Measurements from ENCODE around the gene DGKQ.

Gene DGKQ

DNA sequence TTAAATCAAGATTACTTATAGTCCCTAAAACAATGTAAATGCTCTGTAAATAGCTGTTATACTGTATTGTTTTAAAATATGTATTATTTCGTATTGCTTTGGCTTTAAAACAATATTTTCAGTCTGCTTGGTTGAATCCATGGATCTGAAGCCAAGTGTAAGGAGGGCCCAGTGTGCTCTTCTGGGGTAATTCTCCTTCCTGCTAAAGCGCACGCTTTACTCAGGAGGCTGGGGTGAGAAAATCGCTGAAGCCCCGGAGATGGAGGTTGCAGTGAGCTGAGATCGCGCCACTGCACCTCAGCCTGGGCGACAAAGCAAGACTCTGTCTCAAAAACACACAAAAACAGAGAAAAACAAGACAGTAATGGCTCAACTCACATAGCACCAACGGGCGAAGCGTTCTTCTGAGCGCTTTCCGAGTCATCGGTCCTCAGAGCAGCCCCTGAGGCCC, 13.1 kb upstream of the DGKQ start:
- Histone ChIP-seq H3K27me3 (no peaks in the 10 kb centered on the region), H3K4me1 (peaks cover 0 to 31% (median 21%) of the 10 kb centered on the region in 4 donors), H3K27ac (peak overlapping the region; percentile 17 to 50), H3K4me3 (peak overlapping the region; percentile 61 to 70), H3K36me3 (peaks cover 0 to 27% (median 15%) of the 10 kb centered on the region in 3 donors), H3K9me3 (no peaks in the 10 kb centered on the region)
- no peak for DNase-seq
- intact Hi-C loops (cut with DNase I; ENCODE audit: low total_unique reads), result no loop called here
- TF ChIP-seq, protein P1, sequence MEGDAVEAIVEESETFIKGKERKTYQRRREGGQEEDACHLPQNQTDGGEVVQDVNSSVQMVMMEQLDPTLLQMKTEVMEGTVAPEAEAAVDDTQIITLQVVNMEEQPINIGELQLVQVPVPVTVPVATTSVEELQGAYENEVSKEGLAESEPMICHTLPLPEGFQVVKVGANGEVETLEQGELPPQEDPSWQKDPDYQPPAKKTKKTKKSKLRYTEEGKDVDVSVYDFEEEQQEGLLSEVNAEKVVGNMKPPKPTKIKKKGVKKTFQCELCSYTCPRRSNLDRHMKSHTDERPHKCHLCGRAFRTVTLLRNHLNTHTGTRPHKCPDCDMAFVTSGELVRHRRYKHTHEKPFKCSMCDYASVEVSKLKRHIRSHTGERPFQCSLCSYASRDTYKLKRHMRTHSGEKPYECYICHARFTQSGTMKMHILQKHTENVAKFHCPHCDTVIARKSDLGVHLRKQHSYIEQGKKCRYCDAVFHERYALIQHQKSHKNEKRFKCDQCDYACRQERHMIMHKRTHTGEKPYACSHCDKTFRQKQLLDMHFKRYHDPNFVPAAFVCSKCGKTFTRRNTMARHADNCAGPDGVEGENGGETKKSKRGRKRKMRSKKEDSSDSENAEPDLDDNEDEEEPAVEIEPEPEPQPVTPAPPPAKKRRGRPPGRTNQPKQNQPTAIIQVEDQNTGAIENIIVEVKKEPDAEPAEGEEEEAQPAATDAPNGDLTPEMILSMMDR (IDR thresholded peaks at IDR 0.05), result no peak

DNA sequence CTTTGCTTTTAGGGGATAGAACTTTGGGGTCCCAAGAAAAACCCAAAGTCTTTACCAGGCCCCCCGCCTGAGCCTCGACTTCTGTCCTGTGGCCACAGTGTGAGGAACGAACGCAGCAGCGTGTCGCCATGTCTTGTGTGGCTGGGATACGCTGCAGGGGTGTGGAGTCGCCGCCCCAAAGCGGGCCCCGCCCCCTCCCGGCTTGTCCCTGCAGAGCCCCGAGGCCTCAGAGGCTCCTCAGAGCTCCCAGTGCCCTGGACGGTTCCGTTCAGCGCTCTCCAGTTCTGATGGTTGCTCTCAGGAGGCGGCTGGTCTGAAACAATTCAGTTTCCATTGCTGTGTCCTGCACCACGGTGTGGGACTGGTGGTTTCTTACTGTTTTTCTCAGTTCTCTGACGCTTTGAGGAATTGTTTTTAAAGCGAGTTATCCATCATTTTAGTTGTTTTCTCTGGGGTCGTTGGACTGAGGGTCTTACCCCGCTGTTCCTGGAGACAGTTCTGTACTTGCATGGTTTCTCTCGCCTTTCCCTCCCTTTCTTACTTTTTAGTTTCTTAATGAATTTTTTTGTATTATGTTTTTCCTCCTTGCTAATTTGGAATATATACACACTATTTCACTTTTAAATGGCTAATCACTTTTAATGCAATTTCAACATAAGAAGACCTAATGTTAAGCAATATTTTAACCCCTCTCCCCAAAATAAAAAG, 11.9 kb upstream of the DGKQ start:
- Histone ChIP-seq H3K36me3 (peaks cover 0 to 16% (median 6%) of the 10 kb centered on the region in 3 donors), H3K4me3 (peak overlapping the region in 1 of 2 donors; percentile 12), H3K27me3 (no peaks in the 10 kb centered on the region), H3K9me3 (no peaks in the 10 kb centered on the region), H3K4me1 (peaks cover 0 to 31% (median 21%) of the 10 kb centered on the region in 4 donors), H3K27ac (no peak overlapping the region)
- intact Hi-C loops (cut with DNase I; ENCODE audit: low total_unique reads), result no loop called here
- DNase-seq, result peak in 1 of 2 donors; percentile 63
- TF ChIP-seq, protein P1 (IDR thresholded peaks at IDR 0.05), result no peak

DNA sequence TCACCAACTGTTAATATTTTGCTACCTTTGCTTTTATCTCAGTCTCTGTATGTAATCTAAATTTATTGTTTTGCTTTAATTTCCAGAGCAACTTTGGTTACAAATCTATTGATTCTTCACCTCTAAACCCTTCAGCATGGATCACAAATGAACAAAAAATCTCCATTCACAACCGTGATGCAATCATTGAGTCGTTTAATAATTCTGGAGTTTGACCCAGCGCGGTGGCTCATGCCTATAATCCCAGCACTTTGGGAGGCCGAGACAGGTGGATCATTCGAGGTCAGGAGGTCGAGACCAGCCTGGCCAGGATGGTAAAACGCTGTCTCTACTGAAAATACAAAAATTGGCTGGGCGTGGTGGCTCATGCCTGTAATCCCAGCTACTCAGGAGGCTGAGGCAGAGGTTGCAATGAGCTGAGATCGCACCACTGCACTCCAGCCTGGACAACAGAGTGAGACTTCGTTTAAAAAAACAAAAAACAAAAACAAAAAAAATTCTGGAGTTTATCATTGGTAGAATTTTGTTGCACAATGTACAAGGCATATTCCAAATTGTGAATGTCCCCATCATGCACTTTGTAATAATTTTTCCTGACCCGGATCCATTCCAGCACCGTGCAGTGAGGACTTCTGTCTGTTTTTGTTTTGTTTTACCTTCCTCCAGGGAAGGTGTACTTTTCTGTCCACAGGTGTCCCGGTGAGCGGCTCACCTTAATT, 11.1 kb upstream of the DGKQ start:
- Histone ChIP-seq H3K4me1 (peaks cover 0 to 31% (median 21%) of the 10 kb centered on the region in 4 donors), H3K27ac (no peak overlapping the region), H3K36me3 (peaks cover 0 to 8% (median 0%) of the 10 kb centered on the region in 3 donors), H3K4me3 (peak overlapping the region in 1 of 2 donors; percentile 12), H3K9me3 (no peaks in the 10 kb centered on the region), H3K27me3 (no peaks in the 10 kb centered on the region)
- no peak for DNase-seq
- TF ChIP-seq, protein P1 (IDR thresholded peaks at IDR 0.05), result no peak
- intact Hi-C loops (cut with DNase I; ENCODE audit: low total_unique reads), result no loop called here

DNA sequence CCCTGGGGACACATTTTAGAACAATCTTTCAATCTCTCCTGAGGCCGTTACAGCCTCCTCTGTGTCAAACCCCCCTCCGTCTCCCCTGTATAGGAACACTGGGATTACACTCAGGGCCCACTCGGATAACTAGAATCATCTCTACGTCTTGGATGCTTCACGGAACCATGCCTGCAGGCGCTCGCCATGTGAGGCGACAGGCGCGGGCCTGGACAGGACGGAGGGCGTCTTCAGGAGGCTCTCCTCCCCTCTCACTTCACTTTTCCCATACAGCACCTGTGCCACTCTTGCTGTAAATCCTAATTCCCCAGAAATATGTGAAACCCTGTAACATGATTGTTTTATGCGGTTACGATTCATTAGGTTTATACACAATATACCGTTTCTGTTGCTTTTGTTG, 9.4 kb upstream of the DGKQ start:
- H3K4me1 ChIP-seq, result peaks cover 0 to 24% (median 18%) of the 10 kb centered on the region in 4 donors
- TF ChIP-seq, protein P1 (IDR thresholded peaks at IDR 0.05), result no peak
- H3K9me3 ChIP-seq, result no peaks in the 10 kb centered on the region
- no peak overlapping the region for H3K27ac ChIP-seq
- intact Hi-C loops (cut with DNase I; ENCODE audit: low total_unique reads), result no loop called here
- H3K27me3 ChIP-seq, result no peaks in the 10 kb centered on the region
- no peak for DNase-seq
- no peaks in the 10 kb centered on the region for H3K36me3 ChIP-seq
- no peak overlapping the region for H3K4me3 ChIP-seq

DNA sequence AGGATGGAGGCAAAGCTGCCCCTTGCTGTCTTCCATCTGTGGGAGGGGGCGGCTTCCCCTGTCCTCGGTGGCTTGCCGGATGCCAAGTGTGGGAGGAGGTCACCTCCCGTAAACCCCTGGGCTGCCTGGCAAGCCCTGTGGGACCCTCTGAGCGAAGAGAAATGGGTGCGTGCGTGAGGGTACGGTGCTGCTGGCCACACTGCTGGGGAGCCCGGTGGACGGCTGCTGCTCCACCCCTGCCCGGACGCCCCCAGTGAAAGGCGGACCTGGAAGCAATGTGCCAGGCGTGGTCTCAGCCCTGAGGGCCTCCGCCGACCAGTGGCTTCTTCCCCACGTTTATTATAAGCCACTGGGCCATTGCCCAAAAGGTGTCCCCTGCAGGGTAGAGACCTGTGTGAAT, 8.9 kb upstream of the DGKQ start:
- TF ChIP-seq, protein P1 (IDR thresholded peaks at IDR 0.05), result no peak
- Histone ChIP-seq H3K4me1 (peaks cover 0 to 19% (median 12%) of the 10 kb centered on the region in 4 donors), H3K27me3 (no peaks in the 10 kb centered on the region), H3K27ac (no peak overlapping the region), H3K36me3 (no peaks in the 10 kb centered on the region), H3K9me3 (no peaks in the 10 kb centered on the region), H3K4me3 (no peak overlapping the region)
- intact Hi-C loops (cut with DNase I; ENCODE audit: low total_unique reads), result no loop called here
- DNase-seq, result no peak

All from tibial artery (tissue), 4 donors.